Activated naive CD8-positive, alpha-beta T cell (primary cell): Measurements from ENCODE around the gene CLEC4D.
A peak's percentile ranks its signal among the peaks of the same experiment; 100 is the strongest.
"Not testable (repeated sequence)": the region's sequence is repeated elsewhere in the genome, so short reads cannot be mapped to it uniquely, and the experiment has no call there.

Source experiments
- H3K27ac Mint-ChIP-seq: one replicate; pipeline ENCODE4 v1.8.0; 2021; ENCODE audit warnings: mixed read lengths
- H3K27me3 Mint-ChIP-seq: one replicate; pipeline ENCODE4 v1.8.0; 2021; ENCODE audit warnings: mixed read lengths
- H3K36me3 Mint-ChIP-seq: one replicate; pipeline ENCODE4 v1.8.0; 2021; ENCODE audit warnings: mixed read lengths
- H3K4me1 Mint-ChIP-seq: one replicate; pipeline ENCODE4 v1.8.0; 2021; ENCODE audit warnings: low read depth, mixed read lengths
- H3K4me3 Mint-ChIP-seq: one replicate; pipeline ENCODE4 v1.8.0; 2021; ENCODE audit warnings: mild to moderate bottlenecking, mixed read lengths
- H3K9me3 Mint-ChIP-seq: one replicate; pipeline ENCODE4 v1.8.0; 2021; ENCODE audit warnings: low read depth, mixed read lengths

The CLEC4D gene

DNA sequence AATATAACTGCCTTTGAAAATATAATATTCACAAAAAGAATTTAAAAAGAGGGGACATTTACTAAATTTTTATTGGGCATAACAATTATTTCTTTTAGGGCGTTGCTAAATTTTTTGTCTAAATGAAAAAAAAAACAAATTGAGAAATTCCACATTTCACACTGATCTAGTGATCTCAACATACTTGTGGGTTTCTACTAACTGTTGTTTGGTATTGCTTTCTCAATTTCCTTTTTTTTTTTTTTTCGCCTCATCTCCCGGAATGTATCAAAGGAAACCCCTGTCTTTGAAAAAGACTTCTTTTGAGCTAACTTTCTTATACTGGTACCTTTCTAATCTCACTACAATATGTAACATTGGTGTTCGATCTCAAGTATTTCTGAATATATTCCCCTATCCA lies at the start of gene CLEC4D:
Gene CLEC4D (plus strand): TSS at position 248 of the 400 bp plus-strand sequence. CDS start 230 bp downstream, outside the sequence.
- Mint-ChIP-seq H3K36me3 (no peaks in the 10 kb centered on the region), H3K27ac (no peak within 1 kb of the TSS), H3K4me3 (no peak within 1 kb of the TSS), H3K9me3 (no peaks in the 10 kb centered on the region), H3K27me3 (peaks cover 14% of the 10 kb centered on the region), H3K4me1 (peaks cover 4% of the 10 kb centered on the region)

GRCh38 chr12:8465301-8465996 lies 47.9 kb upstream of the CLEC4D start:
- Mint-ChIP-seq H3K4me3 (no peak overlapping the region), H3K27ac (no peak overlapping the region)

DNA sequence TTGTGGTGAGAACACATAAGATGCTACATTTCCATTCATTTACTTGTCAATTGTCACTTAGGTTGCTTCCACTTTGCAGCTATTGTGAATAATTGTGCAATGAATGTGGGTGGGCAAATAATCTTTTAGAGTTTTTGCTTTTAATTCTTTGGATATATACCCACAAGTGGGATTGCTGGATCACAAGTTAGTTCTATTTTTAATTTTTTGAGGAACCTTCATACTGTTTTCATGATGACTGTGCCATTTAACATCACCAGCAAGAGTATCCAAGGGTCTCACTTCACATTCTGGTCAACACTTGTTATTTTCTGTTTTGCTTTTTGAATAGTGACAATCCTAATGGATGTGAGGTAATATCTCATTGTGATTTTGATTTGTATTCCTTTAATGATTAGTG lies 47.1 kb upstream of the CLEC4D start:
- Mint-ChIP-seq H3K27me3 (peaks cover 10% of the 10 kb centered on the region), H3K9me3 (peaks cover 18% of the 10 kb centered on the region), H3K4me1 (no peaks in the 10 kb centered on the region), H3K36me3 (peaks cover 13% of the 10 kb centered on the region), H3K27ac (no peak overlapping the region), H3K4me3 (no peak overlapping the region)

More at GRCh38 chr12:8465301-8465996, 47.9 kb upstream of the CLEC4D start:
- H3K27me3 Mint-ChIP-seq, result peaks cover 8% of the 10 kb centered on the region
- peaks cover 18% of the 10 kb centered on the region for H3K9me3 Mint-ChIP-seq
- peaks cover 13% of the 10 kb centered on the region for H3K36me3 Mint-ChIP-seq
- no peaks in the 10 kb centered on the region for H3K4me1 Mint-ChIP-seq

- H3K4me1 Mint-ChIP-seq, result no peaks in the 10 kb centered on the region
- peaks cover 13% of the 10 kb centered on the region for H3K36me3 Mint-ChIP-seq
- peaks cover 18% of the 10 kb centered on the region for H3K9me3 Mint-ChIP-seq
- no peak overlapping the region for H3K4me3 Mint-ChIP-seq
- H3K27ac Mint-ChIP-seq, result no peak overlapping the region
- peaks cover 11% of the 10 kb centered on the region for H3K27me3 Mint-ChIP-seq
These were observed 42.2 kb upstream of the CLEC4D start for GRCh38 chr12:8471090-8471489.

DNA sequence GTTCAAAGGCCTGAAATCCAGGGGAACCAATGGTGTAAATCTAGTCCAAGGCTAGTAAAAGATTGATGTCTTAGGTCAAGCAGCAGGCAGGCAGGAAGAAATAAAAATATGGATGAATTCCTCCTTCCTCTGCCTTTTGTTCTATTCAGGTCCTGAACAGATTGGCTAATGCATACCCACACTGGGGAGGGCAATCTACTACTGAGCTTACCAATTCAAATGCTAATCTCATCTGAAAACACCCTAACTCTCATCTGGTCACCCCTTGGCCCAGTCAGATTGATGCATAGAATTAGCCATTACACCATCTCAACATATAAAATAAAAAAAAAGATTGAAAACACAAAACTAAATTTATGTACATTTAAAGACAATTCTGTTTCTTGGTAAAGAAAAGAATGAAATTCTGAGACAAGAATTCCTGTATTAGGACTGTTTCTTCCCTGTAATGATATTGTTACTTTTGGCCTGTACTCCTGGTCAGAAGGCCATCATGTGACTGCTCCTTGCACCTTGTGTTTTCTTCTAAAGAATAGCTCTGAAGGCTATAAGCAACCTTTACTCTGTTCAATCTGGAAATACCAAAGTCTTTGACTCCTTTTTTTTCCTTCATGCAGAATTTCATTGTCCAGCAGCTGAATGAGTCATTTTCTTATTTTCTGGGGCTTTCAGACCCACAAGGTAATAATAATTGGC lies 37.6 kb upstream of the CLEC4D start:
- H3K4me1 Mint-ChIP-seq, result no peaks in the 10 kb centered on the region
- H3K27me3 Mint-ChIP-seq, result peaks cover 7% of the 10 kb centered on the region
- H3K36me3 Mint-ChIP-seq, result no peaks in the 10 kb centered on the region
- no peaks in the 10 kb centered on the region for H3K9me3 Mint-ChIP-seq
- H3K4me3 Mint-ChIP-seq, result no peak overlapping the region
- no peak overlapping the region for H3K27ac Mint-ChIP-seq

- H3K36me3 Mint-ChIP-seq, result peaks cover 4% of the 10 kb centered on the region
- H3K4me3 Mint-ChIP-seq, result no peak overlapping the region
- no peak overlapping the region for H3K27ac Mint-ChIP-seq
- H3K27me3 Mint-ChIP-seq, result peaks cover 3% of the 10 kb centered on the region
- peaks cover 15% of the 10 kb centered on the region for H3K4me1 Mint-ChIP-seq
- no peaks in the 10 kb centered on the region for H3K9me3 Mint-ChIP-seq
These were observed 30.7 kb upstream of the CLEC4D start for GRCh38 chr12:8482571-8483061.

- Mint-ChIP-seq H3K9me3 (no peaks in the 10 kb centered on the region), H3K36me3 (peaks cover 4% of the 10 kb centered on the region), H3K27ac (no peak overlapping the region), H3K4me1 (peaks cover 15% of the 10 kb centered on the region), H3K27me3 (peaks cover 2% of the 10 kb centered on the region), H3K4me3 (no peak overlapping the region)
These were observed 30.2 kb upstream of the CLEC4D start for GRCh38 chr12:8483079-8483478.

DNA sequence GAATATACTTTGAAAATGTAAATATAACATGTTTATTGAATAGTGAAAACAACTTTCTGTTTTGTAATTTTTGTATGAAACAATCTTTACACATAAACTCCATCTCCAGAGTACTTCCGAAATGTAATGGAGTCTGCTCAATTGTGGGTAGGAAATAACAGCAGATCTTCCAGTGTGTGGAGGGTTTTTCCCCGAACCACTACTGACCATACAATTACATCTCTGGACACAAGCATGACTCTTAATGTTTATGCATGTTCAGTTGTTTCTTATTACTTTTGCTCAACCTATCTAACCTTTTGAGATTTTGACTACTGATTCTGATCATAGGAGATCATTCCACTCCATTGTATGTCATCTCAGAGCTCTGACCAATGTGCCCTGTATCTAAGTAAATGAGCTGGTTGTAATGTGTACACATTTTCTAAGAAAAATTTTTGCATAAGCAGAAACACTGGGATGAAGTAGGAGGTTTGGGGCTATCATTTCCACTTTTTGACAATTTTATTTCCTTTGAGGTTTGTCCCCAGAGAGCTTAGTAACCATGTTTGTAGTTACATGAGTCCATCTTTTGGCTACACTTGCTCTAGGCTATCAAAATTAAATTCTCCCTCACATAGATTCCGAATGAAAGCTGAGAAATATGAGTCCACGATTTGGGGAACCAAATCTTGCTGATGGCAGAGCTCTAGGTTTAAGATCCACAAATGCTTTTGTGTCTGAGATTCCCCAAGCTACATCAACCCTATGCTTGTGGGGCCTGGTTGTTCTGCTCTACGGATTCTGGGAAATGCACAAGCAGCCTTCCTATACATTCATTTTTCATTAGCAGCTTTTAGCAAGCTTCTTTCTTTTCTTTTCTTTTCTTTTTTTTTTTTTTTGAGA lies 21.4 kb upstream of the CLEC4D start:
- Mint-ChIP-seq H3K27ac (peak overlapping the region; percentile 84), H3K4me3 (no peak overlapping the region), H3K27me3 (no peaks in the 10 kb centered on the region), H3K4me1 (peaks cover 28% of the 10 kb centered on the region), H3K9me3 (no peaks in the 10 kb centered on the region), H3K36me3 (peaks cover 2% of the 10 kb centered on the region)

- Mint-ChIP-seq H3K27ac (peak overlapping the region; percentile 84), H3K27me3 (no peaks in the 10 kb centered on the region), H3K9me3 (no peaks in the 10 kb centered on the region), H3K4me3 (peak overlapping the region; percentile 56), H3K4me1 (peaks cover 28% of the 10 kb centered on the region), H3K36me3 (peaks cover 2% of the 10 kb centered on the region)
These were observed 20.2 kb upstream of the CLEC4D start for GRCh38 chr12:8493084-8493483.

DNA sequence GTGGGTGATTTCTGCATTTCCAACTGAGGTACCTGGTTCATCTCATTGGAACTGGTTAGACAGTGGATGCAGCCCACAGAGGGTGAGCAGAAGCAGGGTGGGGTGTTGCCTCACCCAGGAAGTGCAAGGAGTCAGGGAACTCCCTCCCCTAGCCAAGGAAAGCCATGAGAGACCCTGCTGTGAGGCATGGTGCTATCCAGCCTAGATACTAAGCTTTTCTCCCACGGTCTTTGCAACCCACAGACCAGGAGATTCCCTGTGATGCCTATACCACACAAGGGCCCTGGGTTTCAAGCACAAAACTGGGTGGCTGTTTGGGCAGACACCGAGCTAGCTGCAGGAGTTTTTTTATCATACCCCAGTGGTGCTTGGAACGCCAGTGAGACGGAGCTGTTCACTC lies 17.6 kb upstream of the CLEC4D start:
- not testable (repeated sequence) for H3K9me3 Mint-ChIP-seq, H3K27ac Mint-ChIP-seq, H3K36me3 Mint-ChIP-seq, H3K4me3 Mint-ChIP-seq, H3K27me3 Mint-ChIP-seq
- peaks cover 28% of the 10 kb centered on the region for H3K4me1 Mint-ChIP-seq

DNA sequence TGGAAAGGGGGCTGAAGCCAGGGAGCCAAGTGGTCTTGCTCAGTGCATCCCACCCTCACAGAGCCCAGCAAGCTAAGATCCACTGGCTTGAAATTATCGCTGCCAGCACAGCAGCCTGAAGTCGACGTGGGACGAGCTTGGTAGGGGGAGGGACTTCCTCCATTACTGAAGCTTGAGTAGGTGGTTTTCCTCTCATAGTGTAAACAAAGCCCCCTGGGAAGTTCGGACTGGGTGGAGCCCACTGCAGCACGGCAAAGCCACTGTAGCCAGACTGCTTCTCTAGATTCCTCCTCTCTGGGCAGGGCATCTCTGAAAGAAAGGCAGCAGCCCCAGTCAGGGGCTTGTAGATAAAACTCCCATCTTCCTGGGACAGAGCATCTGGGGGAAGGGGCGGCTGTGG lies 17.2 kb upstream of the CLEC4D start:
- H3K9me3 Mint-ChIP-seq, H3K4me3 Mint-ChIP-seq, H3K36me3 Mint-ChIP-seq, H3K27ac Mint-ChIP-seq, H3K27me3 Mint-ChIP-seq: not testable (repeated sequence)
- H3K4me1 Mint-ChIP-seq, result peaks cover 29% of the 10 kb centered on the region

DNA sequence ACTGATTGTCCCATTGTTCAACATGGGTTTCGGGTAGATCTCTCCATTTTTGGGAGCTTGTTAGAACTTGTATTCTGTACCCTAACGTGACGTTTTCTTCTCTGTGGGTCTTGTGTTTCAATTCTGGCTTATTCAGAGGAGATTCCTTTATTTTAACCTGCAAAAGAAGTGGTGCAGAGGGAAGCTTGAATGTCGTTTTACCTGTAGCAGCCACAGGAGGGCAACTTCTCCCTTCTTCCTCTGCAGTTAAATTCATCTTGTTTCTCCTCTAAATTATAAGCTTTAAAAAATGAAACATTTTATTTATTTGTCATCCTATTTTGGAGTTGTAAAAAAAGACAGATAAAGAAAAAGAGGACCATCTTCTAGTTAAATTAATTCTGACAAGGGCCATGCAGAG lies 13.7 kb upstream of the CLEC4D start:
- Mint-ChIP-seq H3K9me3 (no peaks in the 10 kb centered on the region), H3K4me3 (no peak overlapping the region), H3K36me3 (no peaks in the 10 kb centered on the region), H3K4me1 (peaks cover 9% of the 10 kb centered on the region), H3K27ac (no peak overlapping the region), H3K27me3 (peaks cover 5% of the 10 kb centered on the region)

GRCh38 chr12:8501720-8502119 lies 11.6 kb upstream of the CLEC4D start:
- Mint-ChIP-seq H3K4me3 (no peak overlapping the region), H3K4me1 (peaks cover 8% of the 10 kb centered on the region), H3K9me3 (no peaks in the 10 kb centered on the region), H3K27ac (no peak overlapping the region), H3K27me3 (peaks cover 5% of the 10 kb centered on the region), H3K36me3 (no peaks in the 10 kb centered on the region)

DNA sequence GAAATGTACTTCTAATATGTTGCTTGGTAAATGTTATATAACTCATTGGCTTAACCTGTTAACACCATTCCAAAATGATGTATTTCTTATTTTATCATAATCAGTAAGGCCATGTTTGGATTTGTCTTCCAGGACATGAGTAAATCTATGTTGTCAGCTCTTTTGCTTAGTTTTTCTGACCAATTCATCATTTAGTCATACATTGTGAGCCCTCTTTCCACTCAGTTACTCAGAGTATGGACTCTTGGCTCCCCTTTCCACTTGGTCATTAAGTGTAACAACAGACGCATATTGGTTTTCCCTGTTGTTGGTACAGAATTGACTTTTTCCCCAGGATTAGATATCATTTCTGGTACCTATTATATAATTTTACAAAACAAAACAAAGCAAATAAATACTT lies 9.0 kb upstream of the CLEC4D start:
- Mint-ChIP-seq H3K9me3 (no peaks in the 10 kb centered on the region), H3K36me3 (peaks cover 5% of the 10 kb centered on the region), H3K27me3 (peaks cover 3% of the 10 kb centered on the region), H3K27ac (no peak overlapping the region), H3K4me1 (peaks cover 8% of the 10 kb centered on the region), H3K4me3 (no peak overlapping the region)

DNA sequence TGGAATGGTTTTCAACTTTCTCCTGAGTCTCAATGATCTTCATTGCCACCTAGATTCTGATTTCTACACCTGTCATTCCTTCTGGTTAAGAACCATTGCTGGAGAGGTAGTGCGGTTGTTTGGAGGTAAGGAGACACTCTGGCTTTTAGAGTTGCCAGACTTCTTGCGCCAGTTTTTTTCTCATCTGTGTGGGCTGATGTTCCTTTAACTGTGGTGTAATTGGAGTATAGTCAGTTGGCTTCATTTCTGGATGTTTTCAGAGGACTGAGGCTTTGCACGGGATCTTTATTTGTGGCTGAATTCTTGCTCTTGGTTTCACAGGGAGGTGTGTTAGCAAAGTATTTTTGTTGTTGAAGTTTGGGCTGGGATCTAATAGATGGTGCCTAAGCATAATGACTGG lies 5.7 kb upstream of the CLEC4D start:
- Mint-ChIP-seq H3K4me1 (no peaks in the 10 kb centered on the region), H3K27me3 (peaks cover 2% of the 10 kb centered on the region)

More for the DNA sequence above, 5.7 kb upstream of the CLEC4D start:
- Mint-ChIP-seq H3K36me3 (peaks cover 5% of the 10 kb centered on the region), H3K4me3 (no peak overlapping the region), H3K27ac (no peak overlapping the region), H3K9me3 (no peaks in the 10 kb centered on the region)
